Cardiac septum (tissue), 1 donor: ENCODE results near the gene RAB43. TPM values are rescaled to one million over a fixed set of nuclear protein-coding genes. Genes with fewer than 3 reads are reported as not detected.
"Not testable (repeated sequence)": the region's sequence is repeated elsewhere in the genome, so short reads cannot be mapped to it uniquely, and the experiment has no call there.

Source experiments
- DNase-seq: peaks from one replicate; pipeline ENCODE4 v3.0.0-alpha.2; 2020; ENCODE audit warnings: low spot score
- intact Hi-C: fragments of 100-400 bp; cut with DNase I; formaldehyde crosslinking; loops from one replicate; pipeline ENCODE4 v1.14.0; 2022
- total RNA-seq: library from RNA; stranded (reverse); fragmentation: NEBNext Ultra II Directional; extraction: Animal tissue kit (Norgen Biotek cat#: 25700); gene quantifications from one replicate; pipeline ENCODE4 v1.2.1, GENCODE V29; 2021
- donor health status: DM: no; HTN: no; CAD: no.

RAB43 gene
- total RNA-seq, 1 donor from 2014 or later, result 3.4 TPM

GRCh38 chr3:129103296-129103695 lies 18.3 kb downstream of the RAB43 start:
- no peak for DNase-seq
- intact Hi-C loops, result no loop called here

GRCh38 chr3:129101370-129102138 lies 20.1 kb downstream of the RAB43 start:
- DNase-seq, result no peak
- intact Hi-C loops, result no loop called here

DNA sequence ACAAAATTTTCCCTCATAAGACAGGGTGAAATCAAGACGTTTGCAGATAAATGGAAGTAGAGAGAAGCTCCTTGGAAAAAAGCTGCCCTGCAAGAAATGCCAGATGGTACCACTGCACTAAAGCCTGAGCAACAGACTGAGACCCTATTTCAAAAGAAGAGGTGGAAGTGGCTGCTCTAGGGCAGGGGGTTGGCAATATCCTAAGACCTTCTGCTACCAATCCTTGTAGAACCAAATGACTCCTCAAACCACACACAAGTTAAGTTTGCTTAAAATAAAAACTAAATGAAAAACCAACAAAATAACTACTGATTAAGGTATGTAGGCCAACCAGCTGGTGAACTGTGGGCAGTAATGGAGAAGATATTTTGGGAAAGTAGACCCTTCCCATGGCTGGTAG lies 21.3 kb downstream of the RAB43 start:
- no peak for DNase-seq
- intact Hi-C loops, result no loop called here

DNA sequence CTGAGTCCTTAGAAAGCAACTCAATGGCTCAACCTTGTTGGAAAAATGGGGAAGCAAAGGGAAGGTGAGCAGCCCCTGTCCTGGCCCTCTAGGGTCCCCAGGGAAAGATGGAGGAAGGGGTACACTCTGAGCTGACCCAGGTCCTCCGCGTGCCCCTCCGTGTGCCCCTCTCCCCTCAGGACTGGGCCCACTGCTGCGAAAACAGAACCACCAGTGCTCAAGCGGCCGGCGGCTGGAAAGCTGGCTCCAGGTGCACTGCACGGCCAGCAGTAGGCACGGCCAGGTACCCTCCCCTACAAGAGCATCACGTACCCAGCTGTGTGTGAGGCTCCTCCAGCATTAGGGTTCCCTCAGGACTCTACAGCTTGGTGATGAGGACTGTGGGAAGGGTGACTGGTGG lies 26.3 kb downstream of the RAB43 start:
- intact Hi-C loops, result no loop called here

DNA sequence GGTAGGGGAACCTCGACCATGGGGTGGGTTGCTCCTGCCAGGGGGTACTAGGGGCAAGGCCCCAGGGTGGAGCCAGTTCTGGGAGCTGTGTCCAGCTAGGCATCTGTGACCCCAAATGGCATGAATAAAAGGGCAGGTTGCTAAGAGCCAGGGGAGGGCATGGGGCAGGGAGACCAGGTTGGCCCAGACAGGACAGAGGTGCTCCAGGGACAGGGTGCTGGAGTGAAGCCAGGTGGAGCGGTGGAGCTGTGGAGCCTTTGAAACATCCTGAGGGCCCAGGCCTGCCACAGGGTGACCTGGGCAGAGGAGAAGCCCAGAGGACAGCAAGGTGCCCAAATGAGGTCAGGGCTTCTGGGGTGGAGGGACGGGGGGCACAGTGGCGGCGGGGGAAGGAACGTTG lies 33.3 kb downstream of the RAB43 start:
- intact Hi-C loops, result loop anchor here (5.0 to 10.0 kb wide), 2 partner anchors 36 to 114 kb away; no protein-coding TSS in a partner anchor
- not testable (repeated sequence) for DNase-seq

More for the DNA sequence above, 26.3 kb downstream of the RAB43 start:
- no peak for DNase-seq

GRCh38 chr3:129087904-129088303 lies 33.7 kb downstream of the RAB43 start:
- intact Hi-C loops, result loop anchor here (5.0 to 10.0 kb wide), 2 partner anchors 36 to 113 kb away; no protein-coding TSS in a partner anchor
- DNase-seq, result not testable (repeated sequence)

DNA sequence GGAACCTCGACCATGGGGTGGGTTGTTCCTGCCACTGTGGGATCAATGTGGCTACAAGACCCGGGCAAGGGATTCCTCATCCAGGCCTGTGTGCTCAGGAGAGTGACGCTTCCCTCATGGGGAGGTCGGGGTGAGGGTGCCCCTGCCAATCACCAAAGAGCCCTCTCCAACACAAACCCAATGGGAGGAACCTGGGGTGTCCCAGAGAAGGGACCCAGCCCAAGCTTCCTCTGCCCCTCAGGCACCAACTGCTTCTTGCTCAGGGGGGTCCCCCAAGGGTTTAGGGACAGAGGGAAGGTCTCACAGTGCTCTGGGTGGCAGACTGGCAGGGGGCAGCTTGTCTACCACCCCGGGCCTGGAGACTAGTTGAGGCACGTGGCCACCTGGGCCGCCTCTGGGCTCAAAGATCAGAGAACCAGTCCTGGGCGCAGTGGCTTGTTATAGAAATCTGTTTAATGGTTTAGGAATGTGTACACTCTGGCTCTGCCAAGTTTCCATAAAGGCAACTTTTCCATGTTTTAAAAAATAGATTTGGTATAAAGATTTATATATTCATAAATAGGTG lies 34.4 kb downstream of the RAB43 start:
- intact Hi-C loops, result loop anchor here (5.0 to 10.0 kb wide), 2 partner anchors 35 to 112 kb away; no protein-coding TSS in a partner anchor
- DNase-seq, result no peak

DNA sequence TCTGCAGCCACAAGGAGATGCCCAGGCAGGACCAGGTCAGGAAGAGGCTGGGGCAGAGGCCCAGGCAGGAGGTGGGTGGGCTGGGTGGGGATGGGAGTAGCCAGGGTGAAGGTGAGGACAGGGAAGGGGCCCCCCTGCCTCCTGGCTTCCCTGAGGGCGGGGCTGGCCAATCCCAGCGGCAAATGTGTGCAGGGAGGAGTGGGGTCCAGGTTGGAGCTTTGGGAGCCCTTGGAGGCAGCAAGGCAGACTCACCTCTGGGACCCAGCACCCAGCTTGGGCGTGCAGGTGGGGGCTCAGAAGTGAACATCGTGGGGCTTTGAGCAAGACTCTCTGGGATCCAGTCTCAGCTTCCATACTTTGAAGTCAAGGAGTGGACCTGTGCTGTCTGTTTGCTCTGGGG lies 35.8 kb downstream of the RAB43 start:
- DNase-seq, result no peak
- intact Hi-C loops, result loop anchor here (5.0 to 10.0 kb wide), 2 partner anchors 34 to 111 kb away; no protein-coding TSS in a partner anchor

DNA sequence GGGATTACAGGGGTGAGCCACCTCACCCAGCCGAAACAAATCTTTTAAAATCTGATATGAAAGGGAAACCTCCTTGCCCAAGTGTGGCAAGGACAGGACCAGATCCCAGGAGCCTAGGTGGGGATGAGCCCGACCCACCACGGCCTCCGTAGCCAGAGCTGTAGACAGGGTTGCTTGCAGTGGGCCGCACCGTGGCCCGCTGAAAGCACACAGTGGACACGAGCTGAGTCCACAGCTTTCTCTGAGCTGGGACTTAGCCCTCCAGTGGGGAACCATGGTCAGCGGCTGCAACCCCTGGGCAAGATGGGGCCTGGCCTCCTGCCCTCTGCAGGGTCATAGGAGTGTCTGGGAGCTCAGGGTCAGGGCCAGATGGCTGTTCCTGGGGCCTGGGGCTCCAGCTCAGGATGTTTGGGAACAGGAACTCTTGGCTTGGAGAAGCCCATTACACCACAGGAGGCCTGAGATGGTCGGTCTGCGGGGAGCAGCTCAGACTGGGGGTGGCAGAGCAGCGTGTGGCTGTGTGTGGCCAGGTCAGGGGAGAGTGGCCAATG lies 36.4 kb downstream of the RAB43 start:
- no peak for DNase-seq
- intact Hi-C loops, result loop anchor here (5.0 to 10.0 kb wide), 2 partner anchors 33 to 110 kb away; no protein-coding TSS in a partner anchor

DNA sequence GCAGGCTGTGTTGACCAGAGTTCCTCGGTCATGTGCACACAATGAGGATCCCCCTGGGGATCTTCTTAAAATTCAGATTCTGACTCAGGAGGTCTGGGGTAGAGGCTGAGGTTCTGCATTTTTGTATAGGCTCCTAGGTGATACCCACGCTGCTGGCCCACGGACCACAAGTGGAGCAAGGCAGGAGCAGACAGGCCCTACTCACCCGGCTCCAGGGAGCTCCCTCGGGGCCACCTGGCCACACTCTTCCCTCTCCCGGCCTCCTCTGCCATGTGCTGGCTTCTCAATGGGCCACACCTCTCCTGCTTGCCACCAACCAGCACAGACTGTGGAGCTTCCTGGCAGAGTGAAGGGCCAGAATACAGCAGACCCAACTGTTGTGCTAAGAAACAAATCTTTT lies 37.1 kb downstream of the RAB43 start:
- no peak for DNase-seq
- intact Hi-C loops, result loop anchor here (10.0 kb wide), 1 partner anchor 110 kb away; no protein-coding TSS in a partner anchor

DNA sequence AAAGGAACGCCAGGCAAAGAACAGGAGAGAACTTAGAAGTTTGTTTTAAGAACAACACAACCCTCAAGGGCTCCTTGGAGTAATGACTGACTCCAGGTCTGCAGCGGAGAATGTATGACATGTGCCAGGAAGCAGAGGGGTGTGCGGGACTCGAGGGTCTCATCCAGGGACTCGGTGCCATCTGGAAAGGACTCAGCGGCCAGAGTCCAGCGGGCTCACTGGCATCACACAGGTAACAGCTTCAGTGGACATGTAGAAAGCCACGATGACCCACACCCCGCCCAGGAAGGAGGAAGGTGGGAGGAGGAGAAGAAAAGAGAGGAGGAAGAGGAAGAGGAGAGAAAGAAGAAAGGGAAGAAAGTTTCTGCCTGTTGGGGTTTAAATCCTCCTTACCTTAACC lies 39.6 kb downstream of the RAB43 start:
- intact Hi-C loops, result loop anchor here (10.0 kb wide), 1 partner anchor 107 kb away; no protein-coding TSS in a partner anchor
- no peak for DNase-seq

- intact Hi-C loops, result loop anchor here (10.0 kb wide), 1 partner anchor 107 kb away; no protein-coding TSS in a partner anchor
- DNase-seq, result no peak
These were observed 40.1 kb downstream of the RAB43 start for GRCh38 chr3:129081503-129081902.

- intact Hi-C loops, result no loop called here
- no peak for DNase-seq
These were observed 43.1 kb downstream of the RAB43 start for GRCh38 chr3:129078510-129078909.

DNA sequence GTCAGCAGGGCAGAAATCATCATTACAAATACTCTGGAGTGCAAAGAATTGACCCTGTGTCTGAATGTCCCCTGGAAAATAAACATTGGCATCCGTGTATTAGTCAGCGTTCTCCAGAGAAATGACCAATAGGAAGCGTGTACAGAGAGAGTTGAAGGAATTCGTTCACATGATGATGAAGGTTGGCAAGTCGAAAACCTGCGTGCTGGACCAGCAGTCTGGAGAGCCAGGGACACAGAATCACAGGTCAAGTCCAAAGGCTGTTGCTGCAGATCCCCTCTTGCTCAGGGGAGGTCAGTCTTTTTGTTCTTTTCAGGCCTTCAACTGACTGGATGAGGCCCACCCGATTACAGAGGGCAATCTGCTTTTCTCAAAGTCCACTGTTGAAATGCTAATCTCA lies 44.4 kb downstream of the RAB43 start:
- intact Hi-C loops, result no loop called here
- DNase-seq, result no peak

- intact Hi-C loops, result no loop called here
- DNase-seq, result no peak
These were observed 51.3 kb downstream of the RAB43 start for GRCh38 chr3:129070086-129070885.

- DNase-seq, intact Hi-C loops: not testable (repeated sequence)
These were observed 52.1 kb downstream of the RAB43 start for GRCh38 chr3:129069313-129070085.

DNA sequence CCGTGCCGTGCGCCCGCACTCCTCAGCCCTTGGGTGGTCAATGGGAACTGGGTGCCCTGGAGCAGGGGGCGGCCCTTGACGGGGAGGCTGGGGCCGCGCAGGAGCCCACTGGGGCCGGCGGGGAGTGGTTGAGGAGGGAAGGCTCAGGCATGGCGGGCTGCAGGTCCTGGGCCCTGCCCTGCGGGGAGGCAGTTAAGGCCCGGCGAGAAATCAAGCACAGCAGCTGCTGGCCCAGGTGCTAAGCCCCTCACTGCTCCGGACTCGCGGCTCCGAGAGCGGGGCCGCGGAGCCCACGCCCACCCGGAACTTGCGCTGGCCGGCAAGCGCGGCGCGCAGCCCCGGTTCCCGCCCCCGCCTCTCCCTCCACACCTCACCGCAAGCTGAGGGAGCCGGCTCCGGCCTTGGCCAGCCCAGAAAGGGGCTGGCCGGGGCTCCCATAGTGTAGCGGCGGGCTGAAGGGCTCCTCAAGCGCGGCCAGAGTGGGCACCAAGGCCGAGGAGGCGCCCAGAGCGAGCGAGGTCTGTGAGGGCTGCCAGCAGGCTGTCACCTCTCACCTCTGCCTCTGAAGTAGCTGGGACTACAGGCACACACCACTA lies 53.2 kb downstream of the RAB43 start:
- intact Hi-C loops, result no loop called here
- no peak for DNase-seq

GRCh38 chr3:129067719-129068118 lies 53.9 kb downstream of the RAB43 start:
- not testable (repeated sequence) for DNase-seq

GRCh38 chr3:129065720-129066073 lies 55.9 kb downstream of the RAB43 start:
- DNase-seq, result peak; percentile 0
- intact Hi-C loops, result no loop called here

More at GRCh38 chr3:129067719-129068118, 53.9 kb downstream of the RAB43 start:
- intact Hi-C loops, result not testable (repeated sequence)
